GM13976 (cell line): ENCODE data around the gene TULP1.

ENCODE experiments used
- DNase-seq: peaks from one replicate; pipeline ENCODE4 v3.0.0; 2012; ENCODE audit warnings: low spot score
- in situ Hi-C: fragments of 300-500 bp; cut with MboI; formaldehyde crosslinking; loops from one replicate; pipeline ENCODE4 v1.12.0; 2022; ENCODE audit warnings: low sequenced_read_pairs, mixed read lengths, inconsistent platforms; ENCODE audit not compliant: unreplicated experiment
- TF ChIP-seq, protein P1 (sequence below): IDR thresholded peaks from 2 replicates; pipeline ENCODE4 v1.5.1; 2012; ENCODE audit warnings: borderline replicate concordance, mild to moderate bottlenecking; ENCODE audit not compliant: insufficient read depth; ENCODE audit errors: extremely low read depth, missing control alignments, control extremely low read depth

TULP1 gene

DNA sequence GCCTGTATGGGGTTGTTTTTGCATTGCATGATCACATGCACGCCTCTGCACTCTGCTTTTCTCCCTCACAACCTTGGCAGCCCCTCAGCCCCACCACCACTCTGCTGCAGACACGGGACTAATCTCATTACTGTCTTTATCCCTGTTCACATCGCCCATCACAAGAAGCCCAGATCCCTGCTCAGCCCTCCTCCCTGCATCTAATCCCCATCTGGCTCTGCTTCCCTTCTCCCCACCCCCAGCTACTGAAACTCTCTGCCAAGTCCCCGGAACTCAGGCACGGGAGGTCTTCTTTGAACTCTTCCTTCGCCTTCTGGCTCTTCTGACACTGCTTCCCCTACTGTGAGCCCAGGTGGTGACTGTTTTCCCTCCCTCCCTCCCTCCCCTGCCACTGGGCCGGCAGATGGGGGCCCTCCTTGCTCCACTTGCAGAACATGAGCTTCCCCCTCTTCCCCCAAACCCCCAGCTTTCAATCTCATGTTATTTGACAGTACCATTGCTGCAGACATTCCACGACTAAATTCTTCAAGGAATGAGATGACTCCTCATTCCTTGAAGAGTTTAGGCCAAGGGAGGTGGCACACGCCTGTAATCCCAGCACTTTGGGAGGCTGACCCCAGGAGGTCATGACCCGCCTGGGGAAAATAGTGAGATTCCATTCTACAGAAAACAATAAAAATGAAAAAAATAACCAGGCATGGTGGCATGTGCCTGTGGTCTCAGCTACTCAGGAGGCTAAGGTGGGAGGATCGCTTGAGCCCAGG lies 21.9 kb upstream of the TULP1 start:
- in situ Hi-C loops = no loop called here
- TF ChIP-seq, protein P1, sequence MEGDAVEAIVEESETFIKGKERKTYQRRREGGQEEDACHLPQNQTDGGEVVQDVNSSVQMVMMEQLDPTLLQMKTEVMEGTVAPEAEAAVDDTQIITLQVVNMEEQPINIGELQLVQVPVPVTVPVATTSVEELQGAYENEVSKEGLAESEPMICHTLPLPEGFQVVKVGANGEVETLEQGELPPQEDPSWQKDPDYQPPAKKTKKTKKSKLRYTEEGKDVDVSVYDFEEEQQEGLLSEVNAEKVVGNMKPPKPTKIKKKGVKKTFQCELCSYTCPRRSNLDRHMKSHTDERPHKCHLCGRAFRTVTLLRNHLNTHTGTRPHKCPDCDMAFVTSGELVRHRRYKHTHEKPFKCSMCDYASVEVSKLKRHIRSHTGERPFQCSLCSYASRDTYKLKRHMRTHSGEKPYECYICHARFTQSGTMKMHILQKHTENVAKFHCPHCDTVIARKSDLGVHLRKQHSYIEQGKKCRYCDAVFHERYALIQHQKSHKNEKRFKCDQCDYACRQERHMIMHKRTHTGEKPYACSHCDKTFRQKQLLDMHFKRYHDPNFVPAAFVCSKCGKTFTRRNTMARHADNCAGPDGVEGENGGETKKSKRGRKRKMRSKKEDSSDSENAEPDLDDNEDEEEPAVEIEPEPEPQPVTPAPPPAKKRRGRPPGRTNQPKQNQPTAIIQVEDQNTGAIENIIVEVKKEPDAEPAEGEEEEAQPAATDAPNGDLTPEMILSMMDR = no peak
- DNase-seq = no peak

DNA sequence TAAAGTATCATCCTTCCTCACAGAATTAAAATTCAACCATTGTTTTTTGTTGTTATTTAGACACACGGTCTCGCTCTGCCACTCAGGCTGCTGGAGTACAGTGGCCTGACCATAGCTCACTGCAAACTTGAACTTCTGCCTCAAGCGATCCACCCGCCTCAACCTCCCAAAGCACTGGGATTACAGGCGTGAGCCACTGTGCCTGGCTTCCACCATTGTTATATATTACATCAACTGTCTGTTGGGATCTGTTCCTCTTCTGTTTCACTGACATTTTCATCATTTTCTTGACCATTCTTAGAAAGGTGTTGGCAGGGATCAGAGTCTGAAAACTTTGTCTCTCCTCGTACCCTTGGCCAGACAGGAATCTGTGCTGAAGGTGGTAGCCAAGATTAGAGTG lies 21.3 kb upstream of the TULP1 start:
- in situ Hi-C loops = no loop called here
- no peak for DNase-seq
- TF ChIP-seq, protein P1 = no peak

DNA sequence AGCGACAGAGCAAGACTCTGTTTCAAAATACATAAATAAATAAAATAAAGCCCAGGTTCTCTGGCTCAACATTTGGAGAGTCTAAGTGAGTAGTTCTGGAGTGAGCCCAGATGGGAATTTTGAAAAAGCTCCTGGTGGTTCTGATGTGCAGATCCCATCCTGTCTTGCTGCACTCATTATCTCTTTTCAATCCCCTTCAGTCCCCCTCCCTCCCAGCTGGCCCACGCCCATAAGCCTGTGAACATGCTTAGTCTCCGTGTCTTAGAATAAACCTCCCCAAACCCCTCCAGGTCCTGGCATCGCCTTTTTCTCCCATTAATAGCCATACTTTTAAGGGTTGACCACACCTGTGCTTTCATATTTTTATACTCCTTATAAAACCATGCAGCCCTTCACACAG lies 19.4 kb upstream of the TULP1 start:
- TF ChIP-seq, protein P1 = no peak
- in situ Hi-C loops = no loop called here
- no peak for DNase-seq

GRCh38 chr6:35524380-35525020 lies 11.8 kb upstream of the TULP1 start:
- DNase-seq = no peak
- in situ Hi-C loops = no loop called here
- TF ChIP-seq, protein P1 = no peak

DNA sequence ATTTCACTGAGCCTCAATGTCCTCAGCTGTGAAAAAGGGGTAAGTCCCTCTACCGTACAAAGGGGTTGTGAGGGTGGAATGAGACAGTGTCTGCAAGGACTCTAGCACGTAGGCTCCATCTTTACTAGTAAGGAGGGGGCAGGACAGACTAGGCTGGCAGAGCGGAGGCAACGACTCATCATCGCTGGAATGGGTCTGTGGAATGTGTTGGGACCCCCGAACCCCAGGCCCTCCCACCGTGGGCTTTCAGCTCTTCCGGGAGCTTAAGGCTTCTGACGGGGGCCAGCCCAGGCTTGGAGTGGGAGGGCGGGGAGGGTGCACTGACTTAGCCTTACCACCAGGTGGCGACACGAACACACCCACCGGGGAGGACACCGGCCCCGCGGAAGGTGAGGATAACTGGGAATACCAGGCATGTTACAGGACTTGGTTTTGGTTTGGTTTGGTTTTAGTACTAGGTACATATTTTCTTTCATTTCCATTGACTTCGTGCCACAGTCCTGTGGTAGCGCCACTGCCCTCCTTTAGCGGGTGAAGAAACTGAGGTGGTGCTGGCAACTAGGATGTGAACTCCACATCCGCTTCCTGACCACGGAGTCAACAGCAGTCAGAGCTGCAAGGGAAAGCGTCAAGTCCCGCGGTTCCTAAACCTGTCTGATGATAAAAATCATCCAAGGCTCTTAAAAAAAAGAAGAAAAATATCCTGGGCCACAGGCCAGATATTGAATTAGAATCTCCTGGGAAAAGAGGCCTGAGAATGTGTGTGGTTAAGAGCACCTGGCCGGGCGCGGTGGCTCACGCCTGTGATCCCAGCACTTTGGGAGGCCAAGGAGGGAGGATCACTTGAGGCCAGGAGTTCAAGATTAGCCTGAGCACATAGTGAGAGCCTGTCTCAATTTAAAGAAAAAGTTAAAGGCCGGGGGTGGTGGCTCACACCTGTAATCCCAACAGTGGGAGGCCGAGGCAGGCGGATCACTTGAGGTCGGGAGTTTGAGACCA lies 10.3 kb upstream of the TULP1 start:
- DNase-seq = peak; percentile 89
- in situ Hi-C loops = no loop called here
- TF ChIP-seq, protein P1 = peak; percentile 85

DNA sequence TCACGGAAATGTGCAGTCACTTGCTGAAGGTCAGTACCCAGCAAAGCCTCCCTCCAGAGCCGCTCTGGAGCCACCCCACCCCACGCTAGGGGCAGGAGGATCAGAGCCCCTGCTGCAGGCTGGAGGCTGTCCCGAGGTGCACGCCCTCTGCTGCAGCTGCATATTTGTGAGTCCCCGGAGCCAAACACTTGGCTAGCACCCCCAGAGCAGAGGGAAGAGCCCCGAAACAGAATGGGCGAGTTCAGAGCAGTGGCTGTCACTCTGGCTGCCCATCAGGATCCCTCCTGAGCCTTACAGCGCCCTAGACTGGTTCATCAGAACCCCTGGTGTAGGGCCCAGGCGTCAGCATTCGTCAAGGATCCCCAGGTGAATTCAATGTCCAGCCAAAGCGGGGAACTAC lies 9.5 kb upstream of the TULP1 start:
- in situ Hi-C loops = no loop called here
- TF ChIP-seq, protein P1 = no peak
- DNase-seq = no peak
